DND-41 (cell line): ENCODE results near the gene NAMPT.

ENCODE experiments used
- CTCF ChIP-seq: IDR thresholded peaks from 2 replicates; pipeline ENCODE4 v1.5.1; 2012; ENCODE audit warnings: borderline replicate concordance, low read length, moderate library complexity, mild to moderate bottlenecking; ENCODE audit not compliant: poor library complexity, severe bottlenecking; ENCODE audit errors: extremely low read depth
- EZH2 ChIP-seq: IDR thresholded peaks from 3 replicates; pipeline ENCODE4 v1.6.1; 2012; ENCODE audit warnings: borderline replicate concordance, low read depth, mild to moderate bottlenecking, moderate library complexity, low read length, inconsistent platforms; ENCODE audit not compliant: severe bottlenecking

GRCh38 chr7:106248600-106248999 is 36.2 kb downstream of the NAMPT start:
- TF ChIP-seq CTCF (no peak), EZH2 (no peak)
